CD4-positive, alpha-beta T cell treated with Interleukin-17A for 1 hour (primary cell): Measurements from ENCODE around the gene NEGR1.

Experiments used
- DNase-seq: peaks from one replicate; pipeline ENCODE4 v3.0.0-alpha.2; 2020

The NEGR1 gene

DNA sequence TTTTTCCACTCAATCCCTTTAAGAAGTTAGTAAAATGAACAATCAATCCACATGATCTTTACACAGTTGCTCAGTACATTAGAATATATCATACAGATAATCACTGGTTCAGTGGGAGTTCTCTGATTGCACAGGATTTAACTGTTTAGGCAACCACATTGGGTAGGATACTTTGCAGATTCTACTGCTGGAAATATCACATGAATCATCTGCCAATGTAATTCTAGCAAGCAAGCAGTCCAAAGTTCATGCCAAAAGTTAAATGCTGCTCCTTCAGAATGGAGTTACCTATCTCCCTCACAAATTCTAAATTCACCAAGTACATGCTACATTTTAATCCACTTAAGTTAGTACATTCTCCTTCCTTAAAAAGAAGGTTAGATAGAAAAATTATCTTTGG, 52.4 kb downstream of the NEGR1 start:
- DNase-seq = no peak

DNA sequence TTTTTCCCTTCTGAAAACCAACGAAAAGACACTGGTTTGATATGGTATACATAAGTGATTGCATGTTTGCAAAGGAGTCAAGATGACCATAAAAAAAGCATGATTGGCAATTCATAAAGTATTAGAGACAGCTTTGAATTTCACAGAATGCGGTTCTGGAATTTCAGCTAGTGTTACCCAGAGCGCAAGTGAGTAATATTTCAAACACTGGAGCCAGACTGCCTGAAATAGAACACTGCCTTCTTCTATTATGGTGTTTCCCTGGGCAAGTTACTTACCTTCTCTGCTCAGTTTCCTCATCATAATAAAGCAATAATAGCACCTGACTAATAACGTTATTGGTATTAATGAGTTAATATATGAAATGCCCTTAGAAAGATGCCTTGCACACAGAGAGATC, 54.7 kb downstream of the NEGR1 start:
- DNase-seq = no peak

- DNase-seq = no peak
Measured at GRCh38 chr1:72224506-72224905, 57.8 kb downstream of the NEGR1 start.

DNA sequence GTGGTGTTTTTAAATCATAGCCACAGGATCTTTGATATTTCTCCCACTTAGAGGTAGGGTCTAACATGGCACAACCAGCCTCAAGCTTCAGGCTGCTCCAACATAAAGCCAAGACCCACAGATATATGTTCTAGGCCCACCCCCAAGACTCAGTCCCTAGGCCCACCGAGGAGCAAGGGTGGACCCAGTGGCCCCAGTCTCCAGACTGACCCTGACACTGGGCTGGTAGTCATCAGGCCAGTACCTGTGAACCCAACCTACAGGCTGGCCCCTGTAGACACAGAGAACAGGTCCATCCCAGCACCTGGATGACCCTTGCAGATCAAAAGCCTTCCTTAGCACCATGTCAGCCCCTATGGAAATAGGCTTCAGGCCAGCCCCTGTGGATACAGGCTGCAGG, 60.5 kb downstream of the NEGR1 start:
- no peak for DNase-seq

GRCh38 chr1:72218141-72218739, 64.1 kb downstream of the NEGR1 start:
- DNase-seq = no peak

DNA sequence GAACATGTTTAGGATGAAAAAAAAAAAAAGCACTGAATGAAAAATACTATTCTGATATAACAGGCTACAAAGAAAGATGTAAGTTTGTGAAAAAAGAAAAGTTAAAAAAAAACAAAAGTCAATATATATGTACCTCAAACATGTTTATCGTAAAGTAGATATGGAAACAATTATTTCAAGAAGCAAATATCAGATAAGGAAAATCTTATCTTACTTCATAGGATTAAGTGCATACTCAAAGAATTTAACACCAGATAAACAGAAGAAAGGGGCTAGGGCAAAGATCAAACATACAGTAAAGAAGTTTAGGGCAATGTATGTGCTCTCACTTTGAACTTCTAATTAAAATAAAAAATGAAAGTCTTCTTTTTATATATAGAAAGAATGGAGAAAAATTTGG, 75.3 kb downstream of the NEGR1 start:
- no peak for DNase-seq

- DNase-seq = no peak
Measured at GRCh38 chr1:72202761-72203160, 79.6 kb downstream of the NEGR1 start.

GRCh38 chr1:72197786-72198185, 84.6 kb downstream of the NEGR1 start:
- no peak for DNase-seq

- DNase-seq = no peak
Measured at GRCh38 chr1:72186733-72187307, 95.5 kb downstream of the NEGR1 start.

DNA sequence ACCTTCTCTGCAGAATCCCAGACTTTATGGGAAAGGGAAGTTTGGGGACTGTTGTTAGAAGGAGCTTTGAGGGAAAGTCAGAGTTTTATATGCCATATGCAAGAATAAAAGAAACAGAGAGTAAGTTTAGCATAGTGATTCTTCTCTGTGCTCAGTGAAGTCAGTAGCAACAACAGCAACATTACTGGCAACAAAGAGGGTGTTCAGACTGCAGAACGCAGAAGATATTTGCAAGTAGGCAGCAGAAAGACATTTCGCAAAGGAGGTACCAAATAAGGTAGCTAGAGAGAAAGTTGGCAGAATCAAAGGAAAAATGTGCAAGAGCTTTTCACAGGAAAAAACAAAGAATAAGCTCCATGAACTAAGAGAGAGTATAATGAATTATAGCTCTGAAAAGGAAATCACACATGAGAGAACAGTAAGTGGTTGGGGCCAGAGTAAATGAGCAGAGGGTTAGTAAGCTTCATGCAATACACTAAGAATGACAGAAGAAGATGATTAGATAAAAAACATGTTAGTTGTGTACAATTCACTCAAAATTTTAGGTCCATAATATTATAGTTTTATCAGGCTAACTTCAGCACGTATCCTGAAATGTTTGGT, 98.1 kb downstream of the NEGR1 start:
- DNase-seq = no peak

DNA sequence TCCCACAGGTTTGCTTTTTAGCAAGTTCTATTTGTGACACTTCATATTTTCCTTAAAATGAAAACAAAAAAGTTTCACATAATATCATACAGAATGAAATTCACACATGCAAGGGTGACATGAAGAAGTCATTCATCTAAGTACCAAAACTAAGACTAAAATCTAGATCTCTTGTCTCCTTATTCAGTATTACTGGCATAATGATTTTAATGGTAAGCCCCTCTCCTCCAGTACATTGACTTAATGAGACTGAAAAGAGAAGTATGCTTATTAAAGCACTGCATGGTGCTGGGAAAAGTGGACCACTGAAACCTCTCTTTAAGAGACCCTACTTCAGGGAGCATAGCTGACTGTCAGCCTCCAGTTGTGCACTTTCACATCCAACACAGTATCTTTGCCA, 99.5 kb downstream of the NEGR1 start:
- DNase-seq = no peak

DNA sequence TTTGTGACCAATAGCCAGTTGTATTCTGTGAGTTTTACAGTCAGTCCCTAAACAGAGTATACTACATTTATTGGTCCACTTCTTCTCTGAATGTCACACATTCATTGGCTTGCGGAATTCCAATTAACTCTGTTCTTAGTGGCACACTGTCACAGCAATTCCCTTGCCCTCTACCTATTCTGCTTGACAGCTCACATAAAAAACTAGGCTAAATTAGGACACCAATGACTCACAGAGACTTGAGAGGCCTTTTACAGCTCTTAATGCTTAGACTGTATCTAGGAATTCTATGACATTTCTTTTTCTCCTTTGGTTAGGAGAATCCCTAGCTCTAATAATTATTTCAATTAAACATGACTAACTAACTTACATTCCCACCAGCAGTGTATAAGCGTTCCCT, 104.1 kb downstream of the NEGR1 start:
- no peak for DNase-seq

GRCh38 chr1:72177711-72178110, 104.6 kb downstream of the NEGR1 start:
- DNase-seq = no peak

DNA sequence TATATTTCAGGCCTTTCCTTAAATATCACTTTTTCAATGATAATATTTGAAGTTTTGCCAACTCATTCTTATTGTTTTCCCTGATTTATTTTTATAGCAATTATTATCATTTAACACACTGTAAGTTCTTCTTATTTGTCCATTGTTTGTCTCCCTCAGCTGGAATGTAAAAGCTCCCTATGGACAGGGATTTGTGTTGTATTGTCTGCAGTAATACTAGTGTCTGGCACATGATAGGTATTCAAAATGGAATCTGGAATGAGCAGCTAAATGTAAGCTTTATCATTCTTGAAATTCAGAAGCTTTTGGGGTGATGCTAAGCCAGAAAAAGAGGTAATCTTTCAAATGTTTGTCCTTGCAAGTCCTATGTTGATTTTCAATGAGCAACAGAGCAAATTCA, 112.1 kb downstream of the NEGR1 start:
- no peak for DNase-seq

- no peak for DNase-seq
Measured at GRCh38 chr1:72166426-72166825, 115.9 kb downstream of the NEGR1 start.

GRCh38 chr1:72150508-72150907, 131.8 kb downstream of the NEGR1 start:
- DNase-seq = no peak

GRCh38 chr1:72141875-72142274, 140.5 kb downstream of the NEGR1 start:
- DNase-seq = no peak

GRCh38 chr1:72140222-72140621, 142.1 kb downstream of the NEGR1 start:
- DNase-seq = no peak

DNA sequence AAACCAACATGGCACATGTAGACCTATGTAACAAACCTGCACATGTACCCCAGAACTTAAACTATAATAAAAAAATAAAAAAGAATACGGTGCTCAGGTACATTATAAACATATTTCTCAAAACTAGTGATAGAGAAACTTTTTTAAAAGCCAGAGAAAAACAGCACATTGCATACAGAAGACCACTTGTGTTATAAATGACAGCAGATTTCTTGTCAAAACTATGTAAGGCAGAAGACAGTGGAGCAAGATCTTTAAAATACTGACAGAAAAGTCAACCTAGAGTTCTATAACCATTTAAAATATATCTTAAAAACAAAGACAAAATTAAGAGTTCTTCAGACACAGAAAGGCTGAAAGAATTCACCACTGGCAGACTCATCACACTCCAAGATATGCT, 144.7 kb downstream of the NEGR1 start:
- no peak for DNase-seq

DNA sequence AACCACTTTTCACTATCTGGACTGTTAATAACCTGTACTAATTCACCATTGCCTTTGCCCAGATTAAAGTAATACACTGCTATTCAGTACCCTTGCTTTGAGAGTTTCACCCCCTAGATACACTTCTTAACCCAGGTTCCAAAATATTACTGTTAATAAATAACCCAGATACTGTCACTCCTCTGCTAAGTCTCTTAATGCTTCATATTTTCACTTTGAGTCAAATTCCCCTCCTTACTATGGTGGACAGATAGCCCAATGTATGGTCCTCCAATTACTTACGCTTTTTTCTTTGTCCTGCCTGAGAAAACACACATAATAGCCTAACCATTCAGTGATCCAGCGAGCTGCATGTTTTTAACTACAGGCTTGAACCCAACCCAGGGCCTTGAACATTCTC, 152.5 kb downstream of the NEGR1 start:
- no peak for DNase-seq

GRCh38 chr1:72122099-72122880, 160.0 kb downstream of the NEGR1 start:
- DNase-seq = no peak

- DNase-seq = no peak
Measured at GRCh38 chr1:72119491-72119890, 162.8 kb downstream of the NEGR1 start.

GRCh38 chr1:72117621-72118020, 164.7 kb downstream of the NEGR1 start:
- DNase-seq = no peak

GRCh38 chr1:72115290-72115689, 167.0 kb downstream of the NEGR1 start:
- DNase-seq = no peak
